Loucy (cell line): ENCODE results near the gene CDC42BPB.

Source experiments
- CTCF ChIP-seq: fragments of 200-600 bp; sonication (generic); conservative IDR thresholded peaks from 2 replicates; pipeline ENCODE4 v1.5.1; 2014; ENCODE audit warnings: mild to moderate bottlenecking, antibody characterized with exemption, low read length
- EZH2phosphoT487 ChIP-seq: fragments of 200-600 bp; IDR thresholded peaks from 2 replicates; pipeline ENCODE4 v1.6.1; 2018; ENCODE audit warnings: antibody characterized with exemption, mild to moderate bottlenecking, moderate library complexity, borderline replicate concordance

- TF ChIP-seq CTCF (no peak), EZH2phosphoT487 (no peak)
Measured at GRCh38 chr14:103097244-103097993, 40.1 kb upstream of the CDC42BPB start.
